PC-3 (cell line): Measurements from ENCODE around the gene BICDL2. TPM values are rescaled to one million over a fixed set of nuclear protein-coding genes. Genes with fewer than 3 reads are reported as not detected.

Experiments used
- ATAC-seq: fragments of 200-7000 bp; cut with Tn5 transposase; 2 replicates; pipeline ENCODE4 v1.9.1; 2020; ENCODE audit warnings: mild to moderate bottlenecking, moderate library complexity
- BruUV-seq: library from RNA; stranded (reverse); fragments of 400-500 nt; replicated peaks from 2 replicates; lab custom pipeline; 2021; lab: Mats Ljungman, UMichigan
- CTCF ChIA-PET: fragments of 300-600 bp; sonication (Branson Sonifier 250); formaldehyde crosslinking; loops from one replicate; lab custom pipeline; 2022; ENCODE audit warnings: antibody characterized with exemption; lab: Charles Lee
- POLR2A ChIA-PET: fragments of 300-600 bp; sonication (Branson Sonifier 250); formaldehyde crosslinking; loops from one replicate; lab custom pipeline; 2022; ENCODE audit warnings: antibody characterized with exemption; ENCODE audit not compliant: unreplicated experiment; lab: Charles Lee
- DNase-seq: peaks from one replicate; pipeline ENCODE4 v3.0.0-alpha.2; 2015
- H2AFZ ChIP-seq: fragments of 300-600 bp; sonication (generic); 2 replicates; pipeline ENCODE4 v1.6.0; 2016; ENCODE audit warnings: antibody characterized with exemption, low read length
- H3F3A ChIP-seq: fragments of 300-600 bp; sonication (generic); one replicate; pipeline ENCODE4 v1.6.0; 2017; ENCODE audit warnings: antibody characterized with exemption, low read length, control low read depth, mild to moderate bottlenecking; ENCODE audit not compliant: unreplicated experiment
- H3K27ac ChIP-seq: fragments of 300-600 bp; sonication (generic); 2 replicates; pipeline ENCODE4 v1.5.1; 2016; ENCODE audit warnings: mild to moderate bottlenecking, low read length
- H3K27me3 ChIP-seq: fragments of 300-600 bp; sonication (generic); 2 replicates; pipeline ENCODE4 v1.6.1; 2016; ENCODE audit warnings: low read length, mixed read lengths
- H3K36me3 ChIP-seq: fragments of 300-600 bp; sonication (generic); 2 replicates; pipeline ENCODE4 v1.6.1; 2016; ENCODE audit warnings: low read depth, mixed run types, low read length, mixed read lengths
- H3K4me1 ChIP-seq: fragments of 300-600 bp; sonication (generic); 2 replicates; pipeline ENCODE4 v1.5.1; 2016; ENCODE audit warnings: low read length; ENCODE audit not compliant: insufficient read depth
- H3K4me2 ChIP-seq: fragments of 300-600 bp; sonication (generic); 2 replicates; pipeline ENCODE4 v1.6.0; 2016; ENCODE audit warnings: low read length
- H3K4me3 ChIP-seq: fragments of 300-600 bp; sonication (generic); 2 replicates; pipeline ENCODE4 v1.5.1; 2016; ENCODE audit warnings: mild to moderate bottlenecking, low read length, mixed read lengths
- H3K79me2 ChIP-seq: fragments of 300-600 bp; sonication (generic); 2 replicates; pipeline ENCODE4 v1.6.1; 2017; ENCODE audit warnings: low read length, mixed read lengths
- H3K9ac ChIP-seq: fragments of 300-600 bp; sonication (generic); 2 replicates; pipeline ENCODE4 v1.6.0; 2016; ENCODE audit warnings: mild to moderate bottlenecking, low read length
- H3K9me2 ChIP-seq: fragments of 300-600 bp; sonication (generic); replicated peaks from 2 replicates; pipeline ENCODE4 v1.6.1; 2016; ENCODE audit warnings: mixed run types, low read length, mixed read lengths
- H3K9me3 ChIP-seq: fragments of 300-600 bp; sonication (generic); 2 replicates; pipeline ENCODE4 v1.6.1; 2016; ENCODE audit warnings: low read length, mixed read lengths
- H4K20me1 ChIP-seq: fragments of 300-600 bp; sonication (generic); 2 replicates; pipeline ENCODE4 v1.6.1; 2016; ENCODE audit warnings: low read length, mixed read lengths
- EZH2 ChIP-seq: fragments of 300-600 bp; sonication (generic); IDR thresholded peaks from one replicate; pipeline ENCODE4 v1.6.1; 2017; ENCODE audit warnings: antibody characterized with exemption, mild to moderate bottlenecking, low read length; ENCODE audit not compliant: unreplicated experiment
- EZH2phosphoT487 ChIP-seq: fragments of 300-600 bp; sonication (generic); IDR thresholded peaks from 2 replicates; pipeline ENCODE4 v1.6.1; 2018; ENCODE audit warnings: mild to moderate bottlenecking, antibody characterized with exemption, low read length, borderline replicate concordance
- intact Hi-C: fragments of 100-400 bp; cut with micrococcal nuclease; formaldehyde crosslinking; loops from 2 replicates; pipeline ENCODE4 v1.9.0; 2023
- total RNA-seq: library from RNA; depleted of rRNA; stranded (reverse); fragments of >200 nt; gene quantifications from 2 replicates; pipeline ENCODE4 v1.2.3, GENCODE V29; 2014
- TF ChIP-seq, protein P1 (sequence below): fragments of 300-600 bp; sonication (generic); conservative IDR thresholded peaks from 2 replicates; pipeline ENCODE4 v1.5.1; 2017; ENCODE audit warnings: antibody characterized with exemption, low read depth, mild to moderate bottlenecking, low read length

The BICDL2 gene
- total RNA-seq, 1 experiment from 2014 or later: 16.3 TPM

DNA sequence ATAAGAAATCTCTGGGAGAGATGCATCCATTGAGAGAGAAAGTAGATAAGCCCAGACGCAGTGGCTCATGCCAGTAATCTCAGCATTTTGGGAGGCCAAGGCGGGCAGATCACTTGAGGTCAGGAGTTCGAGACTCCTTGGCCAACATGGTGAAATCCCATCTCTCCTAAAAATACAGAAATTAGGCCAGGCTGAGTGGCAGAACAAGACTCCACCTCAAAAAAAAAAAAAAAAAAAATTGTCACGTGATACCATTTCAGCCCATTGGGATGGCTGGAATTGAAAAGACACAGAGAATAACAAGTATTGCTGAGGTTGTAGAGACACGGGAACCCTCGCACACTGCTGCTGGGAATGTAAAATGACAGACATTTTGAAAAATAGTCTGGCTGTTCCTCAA is 25.8 kb upstream of the BICDL2 start:
- no peak overlapping the region for H2AFZ ChIP-seq
- ChIA-PET CTCF (no interaction called here), POLR2A (no interaction called here)
- no peaks in the 10 kb centered on the region for H3K9me3 ChIP-seq
- no peak overlapping the region for H3K4me3 ChIP-seq
- no peak overlapping the region for H3K9ac ChIP-seq
- H3F3A ChIP-seq: no peaks in the 10 kb centered on the region
- H3K27ac ChIP-seq: no peak overlapping the region
- DNase-seq (no peak), ATAC-seq (no peak)
- no TSS peak for BruUV-seq
- H3K4me2 ChIP-seq: no peak overlapping the region
- TF ChIP-seq, protein P1, sequence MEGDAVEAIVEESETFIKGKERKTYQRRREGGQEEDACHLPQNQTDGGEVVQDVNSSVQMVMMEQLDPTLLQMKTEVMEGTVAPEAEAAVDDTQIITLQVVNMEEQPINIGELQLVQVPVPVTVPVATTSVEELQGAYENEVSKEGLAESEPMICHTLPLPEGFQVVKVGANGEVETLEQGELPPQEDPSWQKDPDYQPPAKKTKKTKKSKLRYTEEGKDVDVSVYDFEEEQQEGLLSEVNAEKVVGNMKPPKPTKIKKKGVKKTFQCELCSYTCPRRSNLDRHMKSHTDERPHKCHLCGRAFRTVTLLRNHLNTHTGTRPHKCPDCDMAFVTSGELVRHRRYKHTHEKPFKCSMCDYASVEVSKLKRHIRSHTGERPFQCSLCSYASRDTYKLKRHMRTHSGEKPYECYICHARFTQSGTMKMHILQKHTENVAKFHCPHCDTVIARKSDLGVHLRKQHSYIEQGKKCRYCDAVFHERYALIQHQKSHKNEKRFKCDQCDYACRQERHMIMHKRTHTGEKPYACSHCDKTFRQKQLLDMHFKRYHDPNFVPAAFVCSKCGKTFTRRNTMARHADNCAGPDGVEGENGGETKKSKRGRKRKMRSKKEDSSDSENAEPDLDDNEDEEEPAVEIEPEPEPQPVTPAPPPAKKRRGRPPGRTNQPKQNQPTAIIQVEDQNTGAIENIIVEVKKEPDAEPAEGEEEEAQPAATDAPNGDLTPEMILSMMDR: no peak
- TF ChIP-seq EZH2phosphoT487: no peak
- no peak for TF ChIP-seq EZH2
- H3K36me3 ChIP-seq: no peaks in the 10 kb centered on the region
- intact Hi-C loops: no loop called here
- no peaks in the 10 kb centered on the region for H3K27me3 ChIP-seq
- H3K4me1 ChIP-seq: peaks cover 11% of the 10 kb centered on the region
- H3K79me2 ChIP-seq: no peaks in the 10 kb centered on the region
- no peaks in the 10 kb centered on the region for H4K20me1 ChIP-seq
- no peaks in the 10 kb centered on the region for H3K9me2 ChIP-seq

DNA sequence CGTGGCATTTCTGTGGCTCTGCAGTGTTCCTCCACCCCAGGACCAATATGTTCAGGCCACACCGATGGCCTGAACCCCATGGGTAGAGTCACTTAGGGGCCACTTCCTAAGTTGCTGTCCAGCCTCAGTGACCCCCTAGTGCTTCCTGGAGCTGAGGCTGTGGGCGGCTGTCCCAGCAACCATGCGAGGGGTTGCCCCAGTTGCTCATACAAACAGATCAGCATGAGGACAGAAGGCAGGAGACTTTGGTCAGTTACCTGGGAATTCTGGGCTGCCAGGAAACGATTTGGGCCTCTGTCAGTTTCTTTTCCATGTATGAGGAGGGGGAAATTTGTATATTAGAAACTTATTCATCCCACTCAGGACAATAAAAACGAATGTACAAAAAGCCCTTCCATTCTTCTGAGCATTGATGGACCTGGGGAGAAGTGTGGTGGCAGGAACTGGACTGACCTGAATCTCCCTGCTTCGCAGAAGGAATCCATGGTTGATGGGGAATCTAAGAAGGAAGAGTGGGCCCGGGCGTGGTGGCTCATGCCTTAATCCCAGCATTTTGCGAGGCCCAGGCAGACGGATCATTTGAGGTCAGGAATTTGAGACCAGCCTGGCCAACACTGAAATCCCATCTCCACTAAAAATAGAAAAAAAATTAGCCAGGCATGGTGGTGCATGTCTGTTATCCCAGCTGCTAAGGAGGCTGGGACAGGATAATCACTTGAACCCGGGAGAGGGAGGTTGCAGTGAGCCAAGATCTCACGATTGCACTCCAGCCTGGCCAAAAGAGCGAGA is 23.8 kb upstream of the BICDL2 start:
- H3K36me3 ChIP-seq: no peaks in the 10 kb centered on the region
- H3K4me2 ChIP-seq: no peak overlapping the region
- H3K9ac ChIP-seq: no peak overlapping the region
- no peak overlapping the region for H2AFZ ChIP-seq
- H3K9me2 ChIP-seq: no peaks in the 10 kb centered on the region
- no peaks in the 10 kb centered on the region for H3F3A ChIP-seq
- POLR2A ChIA-PET: no interaction called here
- ATAC-seq: no peak
- H3K79me2 ChIP-seq: no peaks in the 10 kb centered on the region
- no peaks in the 10 kb centered on the region for H3K9me3 ChIP-seq
- no peaks in the 10 kb centered on the region for H4K20me1 ChIP-seq
- H3K27me3 ChIP-seq: no peaks in the 10 kb centered on the region
- intact Hi-C loops: no loop called here
- CTCF ChIA-PET: no interaction called here
- DNase-seq: no peak
- H3K4me1 ChIP-seq: peaks cover 8% of the 10 kb centered on the region
- no peak overlapping the region for H3K27ac ChIP-seq
- TF ChIP-seq, protein P1: no peak
- TF ChIP-seq EZH2 (no peak), EZH2phosphoT487 (no peak)
- no TSS peak for BruUV-seq
- H3K4me3 ChIP-seq: no peak overlapping the region

DNA sequence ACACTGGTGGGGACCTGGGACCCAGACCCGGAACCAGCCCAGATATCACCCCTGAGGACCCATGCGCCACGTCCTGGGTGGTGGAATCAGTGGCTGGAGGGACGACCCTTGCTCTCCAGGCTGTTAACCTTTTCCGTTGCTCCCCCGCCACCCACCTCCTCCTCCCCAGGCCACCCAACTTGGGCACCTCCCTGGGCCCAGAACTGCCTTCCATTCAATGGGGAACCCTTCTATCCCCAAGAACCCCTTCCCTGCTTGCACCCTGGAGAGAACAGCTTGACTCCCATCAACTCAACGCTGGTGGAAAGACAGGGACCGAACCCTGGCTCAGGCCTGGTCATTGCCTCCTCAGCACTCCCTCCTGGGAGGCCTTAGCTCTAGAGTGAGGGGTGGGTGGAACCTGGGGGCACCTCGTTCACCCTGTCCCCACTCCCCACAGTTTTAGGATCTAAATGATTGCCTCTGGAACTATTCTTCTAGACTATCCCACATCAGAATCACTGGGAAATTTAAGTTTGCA is 23.0 kb upstream of the BICDL2 start:
- ChIA-PET CTCF (interaction anchor here (1.7 kb wide), 1 partner anchor 54 kb away, joined by 5 read pairs; no protein-coding TSS in a partner anchor), POLR2A (no interaction called here)
- peak overlapping the region; percentile 90 for H2AFZ ChIP-seq

More for the DNA sequence above, 23.0 kb upstream of the BICDL2 start:
- BruUV-seq: TSS peak; percentile 79
- no peaks in the 10 kb centered on the region for H3K9me3 ChIP-seq
- H3K4me1 ChIP-seq: peaks cover under 1% of the 10 kb centered on the region
- DNase-seq: no peak
- TF ChIP-seq EZH2phosphoT487 (no peak), EZH2 (no peak)
- TF ChIP-seq, protein P1: no peak
- H3K36me3 ChIP-seq: no peaks in the 10 kb centered on the region
- H3K9me2 ChIP-seq: no peaks in the 10 kb centered on the region
- peak overlapping the region; percentile 51 for H3K9ac ChIP-seq
- H3K4me3 ChIP-seq: peak overlapping the region; percentile 86
- no peaks in the 10 kb centered on the region for H3F3A ChIP-seq
- no peak overlapping the region for H3K27ac ChIP-seq
- peak overlapping the region; percentile 98 for H3K4me2 ChIP-seq
- no peaks in the 10 kb centered on the region for H3K27me3 ChIP-seq
- H4K20me1 ChIP-seq: no peaks in the 10 kb centered on the region
- no peaks in the 10 kb centered on the region for H3K79me2 ChIP-seq
- no peak for ATAC-seq
- intact Hi-C loops: loop anchor here (1.0 kb wide), 1 partner anchor 65 kb away; no protein-coding TSS in a partner anchor
